OCI-LY7 (cell line): ENCODE results near the gene BRIP1. TPM values are rescaled to one million over a fixed set of nuclear protein-coding genes. Genes with fewer than 3 reads are reported as not detected.

Source experiments
- BruUV-seq: library from RNA; stranded (reverse); fragments of 400-500 nt; replicated peaks from 2 replicates; lab custom pipeline; 2021; lab: Mats Ljungman, UMichigan
- CTCF ChIA-PET: fragments of 300-600 bp; sonication (Branson Sonifier 250); formaldehyde crosslinking; loops from one replicate; lab custom pipeline; 2022; ENCODE audit warnings: antibody characterized with exemption; ENCODE audit not compliant: unreplicated experiment; lab: Charles Lee
- POLR2A ChIA-PET: fragments of 300-600 bp; sonication (Branson Sonifier 250); formaldehyde crosslinking; loops from one replicate; lab custom pipeline; 2022; ENCODE audit warnings: antibody characterized with exemption; lab: Charles Lee
- DNase-seq: peaks from one replicate; pipeline ENCODE4 v3.0.0-alpha.2; 2015; ENCODE audit warnings: low spot score
- H2AFZ ChIP-seq: fragments of 200-600 bp; sonication (generic), shearing (Covaris generic); 2 replicates; pipeline ENCODE4 v1.6.1; 2014; ENCODE audit warnings: mild to moderate bottlenecking, antibody characterized with exemption, low read length, moderate library complexity
- H3K27ac ChIP-seq: fragments of 200-600 bp; sonication (generic); 2 replicates; pipeline ENCODE4 v1.5.1; 2014; ENCODE audit warnings: mixed run types, low read depth, mild to moderate bottlenecking, moderate library complexity, low read length, inconsistent platforms; ENCODE audit not compliant: poor library complexity, severe bottlenecking
- H3K36me3 ChIP-seq: fragments of 200-600 bp; sonication (generic); 2 replicates; pipeline ENCODE4 v1.6.1; 2014; ENCODE audit warnings: mild to moderate bottlenecking, antibody characterized with exemption, low read length, moderate library complexity, mixed read lengths; ENCODE audit not compliant: insufficient read depth
- H3K4me1 ChIP-seq: fragments of 200-600 bp; sonication (generic); 2 replicates; pipeline ENCODE4 v1.5.1; 2014; ENCODE audit warnings: mild to moderate bottlenecking, low read length; ENCODE audit not compliant: insufficient read depth, poor library complexity, severe bottlenecking
- H3K4me2 ChIP-seq: fragments of 200-600 bp; sonication (generic); 2 replicates; pipeline ENCODE4 v1.6.1; 2014; ENCODE audit warnings: mild to moderate bottlenecking, low read length
- H3K4me3 ChIP-seq: fragments of 200-600 bp; sonication (generic); 2 replicates; pipeline ENCODE4 v1.5.1; 2014; ENCODE audit warnings: mild to moderate bottlenecking, low read depth, low read length; ENCODE audit not compliant: poor library complexity, severe bottlenecking
- H3K79me2 ChIP-seq: fragments of 200-600 bp; sonication (generic); 2 replicates; pipeline ENCODE4 v1.6.1; 2016; ENCODE audit warnings: low read depth, mild to moderate bottlenecking, low read length, moderate library complexity, mixed read lengths; ENCODE audit not compliant: insufficient read depth
- H3K9me2 ChIP-seq: fragments of 200-600 bp; sonication (generic); 2 replicates; pipeline ENCODE4 v1.6.1; 2016; ENCODE audit warnings: mild to moderate bottlenecking, low read length, mixed read lengths; ENCODE audit not compliant: insufficient read depth
- H3K9me3 ChIP-seq: fragments of 200-600 bp; sonication (generic); 2 replicates; pipeline ENCODE4 v1.6.1; 2014; ENCODE audit warnings: mild to moderate bottlenecking, mixed run types, low read length, mixed read lengths
- H4K20me1 ChIP-seq: fragments of 200-600 bp; sonication (generic); 2 replicates; pipeline ENCODE4 v1.6.1; 2014; ENCODE audit warnings: mild to moderate bottlenecking, antibody characterized with exemption, low read length, moderate library complexity, mixed read lengths; ENCODE audit not compliant: insufficient read depth
- EZH2phosphoT487 ChIP-seq: fragments of 200-600 bp; sonication (generic); IDR thresholded peaks from 2 replicates; pipeline ENCODE4 v1.6.1; 2018; ENCODE audit warnings: low read depth, borderline replicate concordance, mild to moderate bottlenecking, mixed run types, antibody characterized with exemption, low read length, moderate library complexity, mixed read lengths
- intact Hi-C: fragments of 100-400 bp; cut with micrococcal nuclease; formaldehyde crosslinking; loops from one replicate; pipeline ENCODE4 v1.10.0; 2022; ENCODE audit not compliant: unreplicated experiment
- total RNA-seq, 2 experiments: library from RNA; depleted of rRNA in 1 of 2; stranded (reverse); fragments of >200 nt in 1 of 2; shearing (Covaris generic) in 1 of 2; gene quantifications; 2 replicates each; pipeline ENCODE4 v1.2.3, GENCODE V29; 2014 to 2022
- TF ChIP-seq, protein P1 (sequence below): fragments of 200-600 bp; sonication (generic); conservative IDR thresholded peaks from 2 replicates; pipeline ENCODE4 v1.5.1; 2014; ENCODE audit warnings: mild to moderate bottlenecking, antibody characterized with exemption, low read length, moderate library complexity, mixed read lengths

BRIP1 gene
- total RNA-seq, 2 experiments from 2014 or later: 32.5 to 33.8 TPM

DNA sequence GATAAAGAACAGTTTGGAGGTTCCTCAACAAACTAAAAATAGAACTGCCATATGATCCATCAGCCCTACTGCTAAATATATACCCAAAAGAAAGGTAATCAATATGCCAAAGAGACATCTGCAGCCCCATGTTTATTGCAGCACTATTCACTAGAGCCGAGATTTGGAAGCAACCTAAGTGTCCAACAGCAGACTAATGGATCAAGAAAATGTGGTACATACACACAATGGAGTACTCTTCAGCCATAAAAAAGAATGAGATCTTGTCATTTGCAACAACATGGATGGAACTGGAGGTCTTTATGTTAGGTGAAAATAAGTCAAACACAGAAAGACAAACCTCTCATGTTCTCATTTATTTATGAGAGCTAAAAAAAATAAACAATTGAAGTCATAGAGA is 223.5 kb downstream of the BRIP1 start:
- no peak overlapping the region for H3K4me2 ChIP-seq
- no peaks in the 10 kb centered on the region for H3K79me2 ChIP-seq
- ChIA-PET CTCF (no interaction called here), POLR2A (no interaction called here)
- intact Hi-C loops: loop anchor here (5.0 kb wide), 1 partner anchor 142 kb away; no protein-coding TSS in a partner anchor
- no peak overlapping the region for H3K27ac ChIP-seq
- H3K4me3 ChIP-seq: no peak overlapping the region
- no peaks in the 10 kb centered on the region for H3K9me2 ChIP-seq
- H4K20me1 ChIP-seq: no peaks in the 10 kb centered on the region
- no peak for DNase-seq
- no TSS peak for BruUV-seq
- no peaks in the 10 kb centered on the region for H3K9me3 ChIP-seq
- H3K36me3 ChIP-seq: no peaks in the 10 kb centered on the region
- no peaks in the 10 kb centered on the region for H3K4me1 ChIP-seq
- H2AFZ ChIP-seq: no peak overlapping the region
- TF ChIP-seq, protein P1, sequence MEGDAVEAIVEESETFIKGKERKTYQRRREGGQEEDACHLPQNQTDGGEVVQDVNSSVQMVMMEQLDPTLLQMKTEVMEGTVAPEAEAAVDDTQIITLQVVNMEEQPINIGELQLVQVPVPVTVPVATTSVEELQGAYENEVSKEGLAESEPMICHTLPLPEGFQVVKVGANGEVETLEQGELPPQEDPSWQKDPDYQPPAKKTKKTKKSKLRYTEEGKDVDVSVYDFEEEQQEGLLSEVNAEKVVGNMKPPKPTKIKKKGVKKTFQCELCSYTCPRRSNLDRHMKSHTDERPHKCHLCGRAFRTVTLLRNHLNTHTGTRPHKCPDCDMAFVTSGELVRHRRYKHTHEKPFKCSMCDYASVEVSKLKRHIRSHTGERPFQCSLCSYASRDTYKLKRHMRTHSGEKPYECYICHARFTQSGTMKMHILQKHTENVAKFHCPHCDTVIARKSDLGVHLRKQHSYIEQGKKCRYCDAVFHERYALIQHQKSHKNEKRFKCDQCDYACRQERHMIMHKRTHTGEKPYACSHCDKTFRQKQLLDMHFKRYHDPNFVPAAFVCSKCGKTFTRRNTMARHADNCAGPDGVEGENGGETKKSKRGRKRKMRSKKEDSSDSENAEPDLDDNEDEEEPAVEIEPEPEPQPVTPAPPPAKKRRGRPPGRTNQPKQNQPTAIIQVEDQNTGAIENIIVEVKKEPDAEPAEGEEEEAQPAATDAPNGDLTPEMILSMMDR: no peak
- TF ChIP-seq EZH2phosphoT487: no peak

DNA sequence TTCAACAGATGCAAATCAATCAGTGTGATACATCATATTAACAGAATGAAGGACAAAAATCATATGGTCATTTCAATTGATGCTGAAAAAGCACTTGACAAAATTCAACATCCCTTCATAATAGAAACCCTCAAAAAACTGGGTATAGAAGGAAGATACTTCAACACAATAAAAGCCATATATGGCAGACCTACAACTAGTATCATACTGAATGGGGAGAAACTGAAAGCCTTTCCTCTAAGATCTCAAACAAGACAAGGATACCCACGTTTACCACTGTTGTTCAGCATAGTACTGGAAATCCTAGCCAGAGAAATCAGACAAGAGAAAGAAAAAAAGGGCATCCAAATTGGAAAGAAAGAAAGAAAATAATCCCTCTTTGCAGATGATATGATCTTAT is 225.2 kb downstream of the BRIP1 start:
- Histone ChIP-seq H3K79me2 (no peaks in the 10 kb centered on the region), H3K9me3 (no peaks in the 10 kb centered on the region), H3K4me2 (no peak overlapping the region), H3K9me2 (no peaks in the 10 kb centered on the region), H3K4me3 (no peak overlapping the region), H3K4me1 (no peaks in the 10 kb centered on the region), H3K36me3 (no peaks in the 10 kb centered on the region), H2AFZ (no peak overlapping the region), H3K27ac (no peak overlapping the region), H4K20me1 (no peaks in the 10 kb centered on the region)
- TF ChIP-seq, protein P1: no peak
- no peak for TF ChIP-seq EZH2phosphoT487
- no peak for DNase-seq
- intact Hi-C loops: loop anchor here (5.0 kb wide), 1 partner anchor 144 kb away; no protein-coding TSS in a partner anchor
- ChIA-PET CTCF (no interaction called here), POLR2A (interaction anchor here (0.6 to 0.7 kb wide), 2 partner anchors 12 to 185 kb away, joined by 3 read pairs; no protein-coding TSS in a partner anchor)
- BruUV-seq: no TSS peak

DNA sequence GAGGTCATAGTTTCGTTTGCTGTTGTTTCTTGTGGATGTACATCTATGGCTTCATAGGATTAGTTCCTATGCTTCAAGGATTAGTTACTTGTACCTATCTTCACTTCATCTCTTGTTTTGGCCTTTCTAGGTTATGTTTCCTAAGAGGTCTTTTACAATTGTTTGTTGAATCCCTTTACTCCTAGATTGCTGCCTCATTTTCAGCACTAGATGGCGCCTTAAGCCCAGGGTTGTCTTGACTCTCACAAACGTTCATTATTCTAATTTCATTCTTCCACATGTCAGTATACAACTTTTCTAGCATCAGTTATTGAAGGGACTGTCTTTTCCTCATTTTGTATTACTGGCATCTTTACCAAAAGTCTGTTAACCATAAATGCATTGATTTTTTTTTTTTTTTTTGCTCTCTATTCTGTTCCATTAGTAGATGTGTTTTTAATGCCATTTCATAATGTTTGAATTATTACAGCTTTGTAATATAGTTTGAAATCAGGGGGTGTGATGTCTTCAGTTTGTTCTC is 227.4 kb downstream of the BRIP1 start:
- intact Hi-C loops: loop anchor here (1.0 to 5.0 kb wide), 4 partner anchors 146 to 473 kb away; partner anchors contain the start of gene MED13

More for the DNA sequence above, 227.4 kb downstream of the BRIP1 start:
- Histone ChIP-seq H2AFZ (no peak overlapping the region), H3K27ac (no peak overlapping the region), H3K4me1 (no peaks in the 10 kb centered on the region), H3K9me2 (no peaks in the 10 kb centered on the region), H3K9me3 (no peaks in the 10 kb centered on the region), H4K20me1 (no peaks in the 10 kb centered on the region), H3K4me3 (no peak overlapping the region), H3K79me2 (no peaks in the 10 kb centered on the region), H3K36me3 (no peaks in the 10 kb centered on the region), H3K4me2 (no peak overlapping the region)
- BruUV-seq: no TSS peak
- ChIA-PET CTCF (no interaction called here), POLR2A (no interaction called here)
- no peak for TF ChIP-seq EZH2phosphoT487
- TF ChIP-seq, protein P1: peak; percentile 98
- DNase-seq: peak; percentile 70
